Dermis microvascular lymphatic vessel endothelial cell (primary cell): ENCODE results near the gene HEPACAM. TPM values are rescaled to one million over a fixed set of nuclear protein-coding genes. Genes with fewer than 3 reads are reported as not detected.
"Not testable (repeated sequence)": the region's sequence is repeated elsewhere in the genome, so short reads cannot be mapped to it uniquely, and the experiment has no call there.

Experiments used
- DNase-seq, 2 donors: peaks; one replicate each; pipeline versions ENCODE4 v3.0.0 to v3.0.0-alpha.2; 2010; ENCODE audit warnings: low read depth in 2 of 2
- total RNA-seq: library from RNA; depleted of rRNA; stranded (reverse); fragments of >200 nt; gene quantifications from 2 replicates; pipeline ENCODE4 v1.2.1, GENCODE V29; 2014

Gene HEPACAM
- total RNA-seq, result under 0.01 TPM in 2 replicates

- no peak for DNase-seq
Measured at GRCh38 chr11:124935548-124936514, at the start of gene HEPACAM. Gene HEPACAM, minus strand, starts transcription at chr11:124936047. Its CDS starts 41 bp downstream, at chr11:124936006.

GRCh38 chr11:124984512-124984854 lies 48.6 kb upstream of the HEPACAM start:
- no peak for DNase-seq

GRCh38 chr11:124983674-124984511 lies 48.0 kb upstream of the HEPACAM start:
- DNase-seq, result no peak

GRCh38 chr11:124982043-124982442 lies 46.2 kb upstream of the HEPACAM start:
- no peak for DNase-seq

GRCh38 chr11:124978316-124978715 lies 42.5 kb upstream of the HEPACAM start:
- DNase-seq, result no peak

- DNase-seq, result no peak
Measured at GRCh38 chr11:124977006-124977405, 41.2 kb upstream of the HEPACAM start.

- no peak for DNase-seq
Measured at GRCh38 chr11:124976531-124976930, 40.7 kb upstream of the HEPACAM start.

GRCh38 chr11:124971810-124972209 lies 36.0 kb upstream of the HEPACAM start:
- no peak for DNase-seq

- peak in 1 of 2 donors; percentile 30 for DNase-seq
Measured at GRCh38 chr11:124970925-124971324, 35.1 kb upstream of the HEPACAM start.

- not testable (repeated sequence) for DNase-seq
Measured at GRCh38 chr11:124968197-124968596, 32.4 kb upstream of the HEPACAM start.

GRCh38 chr11:124961972-124962609 lies 26.2 kb upstream of the HEPACAM start:
- DNase-seq, result peak; percentile 80 to 82

- DNase-seq, result no peak
Measured at GRCh38 chr11:124955035-124955434, 19.2 kb upstream of the HEPACAM start.

- DNase-seq, result no peak
Measured at GRCh38 chr11:124954590-124954955, 18.7 kb upstream of the HEPACAM start.

- DNase-seq, result peak; percentile 96 to 98
Measured at GRCh38 chr11:124953753-124954589, 18.1 kb upstream of the HEPACAM start, which contains the start of gene CCDC15. Gene CCDC15, plus strand, starts transcription at chr11:124954202. Its CDS starts 531 bp downstream, at chr11:124954733.

GRCh38 chr11:124951341-124951740 lies 15.5 kb upstream of the HEPACAM start:
- no peak for DNase-seq

- no peak for DNase-seq
Measured at GRCh38 chr11:124950601-124951330, 14.9 kb upstream of the HEPACAM start.

- no peak for DNase-seq
Measured at GRCh38 chr11:124946735-124947141, 10.9 kb upstream of the HEPACAM start.

GRCh38 chr11:124945826-124946225 lies 10.0 kb upstream of the HEPACAM start:
- no peak for DNase-seq

GRCh38 chr11:124944565-124944964 lies 8.7 kb upstream of the HEPACAM start:
- DNase-seq, result no peak

GRCh38 chr11:124943741-124944140 lies 7.9 kb upstream of the HEPACAM start:
- no peak for DNase-seq
